ENCODE results near the gene C3orf70. TPM values are rescaled to one million over a fixed set of nuclear protein-coding genes. Genes with fewer than 3 reads are reported as not detected.
A peak's percentile ranks its signal among the peaks of the same experiment; 100 is the strongest.

Gene C3orf70
- total and polyA plus RNA-seq, 12 donors, result 0.75 to 2.2 (median 1.7) TPM

GRCh38 chr3:185151101-185151963 lies 1.5 kb downstream of the C3orf70 start:
- peaks cover 0 to 27% (median 11%) of the 10 kb centered on the region in 9 donors for H3K4me1 ChIP-seq
- H3K9me3 ChIP-seq, result no peaks in the 10 kb centered on the region
- 56 to 61% methylated on average over 8 of the region's 8 CpGs for WGBS, 2 donors
- ATAC-seq, result no peak
- peak overlapping the region in 6 of 10 donors; percentile 76 to 92 (median 86) for H3K27ac ChIP-seq
- no peak for TF ChIP-seq CTCF (IDR thresholded peaks at IDR 0.05)
- intact Hi-C loops (cut with DNase I), result loop anchor here in 1 of 10 donors (10.0 kb wide), 1 partner anchor 63 kb away; no protein-coding TSS in a partner anchor
- no peak for DNase-seq
- H3K27me3 ChIP-seq, result peaks cover 0 to 74% (median 31%) of the 10 kb centered on the region in 7 donors
- no peaks in the 10 kb centered on the region for H3K36me3 ChIP-seq
- peak overlapping the region in 9 of 10 donors; percentile 51 to 76 (median 67) for H3K4me3 ChIP-seq

- no peak for TF ChIP-seq CTCF (IDR thresholded peaks at IDR 0.05)
- peak overlapping the region in 4 of 10 donors; percentile 60 to 76 (median 74) for H3K4me3 ChIP-seq
- DNase-seq (no peak), ATAC-seq (no peak)
- intact Hi-C loops (cut with DNase I), result loop anchor here in 1 of 10 donors (10.0 kb wide), 1 partner anchor 64 kb away; no protein-coding TSS in a partner anchor
- peak overlapping the region in 4 of 10 donors; percentile 26 to 88 (median 35) for H3K27ac ChIP-seq
- H3K9me3 ChIP-seq, result no peaks in the 10 kb centered on the region
- peaks cover 0 to 27% (median 11%) of the 10 kb centered on the region in 9 donors for H3K4me1 ChIP-seq
- H3K36me3 ChIP-seq, result no peaks in the 10 kb centered on the region
- WGBS, 2 donors, result 69 to 86% methylated on average over 1 of the region's 1 CpG
- peaks cover 0 to 70% (median 31%) of the 10 kb centered on the region in 7 donors for H3K27me3 ChIP-seq
Observed at GRCh38 chr3:185150561-185150960, 2.3 kb downstream of the C3orf70 start.

- Histone ChIP-seq H3K27me3 (peaks cover 0 to 65% (median 31%) of the 10 kb centered on the region in 7 donors), H3K9me3 (no peaks in the 10 kb centered on the region), H3K4me3 (peak overlapping the region in 1 of 10 donors; percentile 7), H3K4me1 (peaks cover 0 to 27% (median 11%) of the 10 kb centered on the region in 9 donors), H3K36me3 (no peaks in the 10 kb centered on the region), H3K27ac (peak overlapping the region in 3 of 10 donors; percentile 2 to 35 (median 26))
- WGBS, 2 donors, result 54 to 63% methylated on average over 3 of the region's 3 CpGs
- DNase-seq, result peak in 1 of 2 donors; percentile 32
- TF ChIP-seq CTCF (IDR thresholded peaks at IDR 0.05), result no peak
- intact Hi-C loops (cut with DNase I), result no loop called here
- peak in 3 of 8 donors; percentile 12 to 48 (median 40) for ATAC-seq
Observed at GRCh38 chr3:185149591-185149990, 3.3 kb downstream of the C3orf70 start.

GRCh38 chr3:185145511-185145910 lies 7.3 kb downstream of the C3orf70 start:
- Histone ChIP-seq H3K9me3 (no peaks in the 10 kb centered on the region), H3K4me1 (peaks cover 0 to 9% (median 0%) of the 10 kb centered on the region in 9 donors), H3K27me3 (peaks cover 0 to 25% (median 13%) of the 10 kb centered on the region in 7 donors), H3K4me3 (no peak overlapping the region), H3K27ac (no peak overlapping the region), H3K36me3 (no peaks in the 10 kb centered on the region)
- TF ChIP-seq CTCF (IDR thresholded peaks at IDR 0.05), result no peak
- intact Hi-C loops (cut with DNase I), result no loop called here
- ATAC-seq (no peak), DNase-seq (no peak)
- WGBS, 2 donors, result 90 to 93% methylated on average over 6 of the region's 6 CpGs
